Rectal smooth muscle tissue (tissue), 1 donor: ENCODE measurements around the gene MRAP.

ENCODE experiments used
- H3K27ac ChIP-seq: one replicate; pipeline ENCODE4 v1.7.0; 2013; ENCODE audit warnings: low read depth, low read length, inconsistent platforms
- H3K27me3 ChIP-seq: one replicate; pipeline ENCODE4 v1.7.0; 2013; ENCODE audit warnings: low read length; ENCODE audit not compliant: control insufficient read depth, insufficient read depth
- H3K36me3 ChIP-seq: one replicate; pipeline ENCODE4 v1.7.0; 2013; ENCODE audit warnings: low read length; ENCODE audit not compliant: control insufficient read depth, insufficient read depth
- H3K4me1 ChIP-seq: one replicate; pipeline ENCODE4 v1.7.0; 2013; ENCODE audit warnings: low read length; ENCODE audit not compliant: control insufficient read depth, insufficient read depth
- H3K4me3 ChIP-seq: one replicate; pipeline ENCODE4 v1.7.0; 2013; ENCODE audit warnings: low read length
- H3K9ac ChIP-seq: one replicate; pipeline ENCODE4 v1.7.0; 2013; ENCODE audit warnings: low read length

Gene MRAP

DNA sequence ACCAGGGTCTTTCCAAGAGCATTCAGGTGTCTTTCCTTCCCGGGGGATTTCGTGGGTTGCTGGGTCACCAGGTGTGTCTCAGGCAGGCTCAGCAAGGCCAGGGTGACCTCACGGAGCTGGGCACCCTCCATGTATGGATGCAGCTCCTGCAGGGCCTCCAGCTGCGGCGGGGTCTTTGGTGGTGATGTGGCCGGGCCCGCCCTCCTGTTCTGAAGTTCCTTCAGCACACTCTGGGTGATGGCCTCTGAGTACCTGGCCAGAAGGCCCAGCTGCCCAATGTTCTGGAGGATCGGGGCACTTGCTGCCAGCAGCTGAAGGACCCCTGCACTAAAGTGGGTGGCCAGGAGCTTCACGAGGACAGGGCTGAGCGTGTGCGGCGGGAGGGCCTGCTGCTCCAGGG, 48.7 kb downstream of the MRAP start:
- H3K4me1 ChIP-seq, result no peaks in the 10 kb centered on the region
- H3K27ac ChIP-seq, result no peak overlapping the region
- peaks cover 56% of the 10 kb centered on the region for H3K36me3 ChIP-seq
- H3K27me3 ChIP-seq, result no peaks in the 10 kb centered on the region
- H3K9ac ChIP-seq, result no peak overlapping the region
- H3K4me3 ChIP-seq, result no peak overlapping the region

DNA sequence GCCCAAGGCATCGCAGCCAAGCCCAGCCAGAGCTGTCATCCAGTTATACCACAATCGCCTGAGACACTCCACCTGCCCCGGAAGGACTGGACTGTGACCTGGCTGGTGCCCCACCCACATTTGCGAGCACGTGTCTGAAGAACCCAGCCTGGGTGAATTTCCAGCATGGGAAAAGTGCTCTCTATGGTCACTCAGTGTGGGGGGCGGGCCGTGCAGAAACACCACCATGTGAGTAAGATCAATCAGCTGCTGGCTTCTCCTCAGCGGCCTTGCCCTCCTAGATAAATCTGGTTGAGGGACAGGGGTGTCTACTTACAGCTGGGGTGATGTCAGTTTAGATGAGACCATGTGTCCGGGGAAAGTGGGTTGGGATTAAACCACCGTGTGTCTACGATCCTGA, 49.3 kb downstream of the MRAP start:
- Histone ChIP-seq H3K4me1 (no peaks in the 10 kb centered on the region), H3K9ac (no peak overlapping the region), H3K4me3 (no peak overlapping the region), H3K27ac (no peak overlapping the region), H3K27me3 (no peaks in the 10 kb centered on the region), H3K36me3 (peaks cover 60% of the 10 kb centered on the region)

DNA sequence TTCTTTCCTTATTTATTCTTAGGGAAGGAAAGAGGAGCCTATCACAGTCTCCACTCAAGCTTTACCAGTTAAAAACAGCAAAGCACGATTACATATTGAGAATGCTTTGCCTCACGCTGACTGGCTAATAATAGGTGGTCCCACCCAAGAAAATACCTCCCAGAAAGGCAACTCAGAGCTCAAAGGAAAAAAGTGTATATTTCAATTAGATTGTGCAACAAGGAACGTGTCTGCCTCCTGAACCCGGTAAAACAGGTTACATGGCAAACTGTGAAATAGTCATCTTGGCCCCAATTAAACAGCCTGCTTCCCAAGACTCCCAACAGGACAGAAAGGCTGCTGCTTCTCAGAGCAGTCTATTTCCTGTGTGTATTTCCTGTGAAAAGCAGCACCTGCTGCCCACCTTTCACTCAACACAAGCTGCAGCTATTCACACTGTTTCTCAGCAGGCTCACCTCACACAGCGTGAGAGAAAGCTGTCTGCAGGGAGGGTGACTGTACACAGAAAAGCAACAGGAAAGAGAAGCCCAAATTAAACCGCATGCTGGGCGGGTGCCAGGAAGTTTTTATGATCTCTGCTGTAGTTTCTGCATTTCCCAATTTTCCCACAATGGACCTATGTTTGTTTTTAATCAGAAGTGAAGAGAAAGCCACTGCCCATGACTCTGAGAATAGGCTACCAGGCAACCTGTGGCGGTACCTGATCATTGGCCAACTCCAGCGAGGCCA, 50.1 kb downstream of the MRAP start:
- Histone ChIP-seq H3K36me3 (peaks cover 67% of the 10 kb centered on the region), H3K27ac (no peak overlapping the region), H3K4me1 (no peaks in the 10 kb centered on the region), H3K9ac (no peak overlapping the region), H3K4me3 (no peak overlapping the region), H3K27me3 (no peaks in the 10 kb centered on the region)

DNA sequence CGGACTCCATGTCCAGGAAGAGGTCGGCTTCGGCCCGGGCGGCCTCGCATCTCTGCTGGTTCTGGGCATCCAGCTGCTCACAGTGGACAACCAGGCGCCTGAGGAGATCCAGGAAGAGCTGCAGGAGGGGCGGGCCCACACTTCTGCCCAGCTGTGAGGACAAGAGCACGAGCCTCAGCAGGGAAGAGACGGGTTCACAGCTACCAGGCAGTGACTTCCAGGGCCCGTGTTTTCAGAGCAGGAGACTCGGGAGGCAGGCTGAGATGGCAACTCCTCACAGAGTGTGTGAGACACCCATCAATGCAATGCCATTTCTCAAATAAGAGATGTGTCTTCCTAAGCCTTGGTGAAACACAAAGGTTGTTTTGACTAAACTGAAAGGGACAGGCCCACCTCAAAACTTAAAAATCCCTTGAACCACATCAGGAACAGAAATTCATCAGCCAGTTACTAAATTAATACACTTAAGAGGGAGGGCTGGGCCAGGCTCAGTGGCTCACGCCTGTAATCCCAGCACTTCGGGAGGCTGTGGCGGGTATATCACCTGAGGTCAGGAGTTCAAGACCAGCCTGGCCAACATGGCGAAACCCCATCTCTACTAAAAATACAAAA, 50.8 kb downstream of the MRAP start:
- Histone ChIP-seq H3K4me3 (no peak overlapping the region), H3K4me1 (no peaks in the 10 kb centered on the region), H3K9ac (no peak overlapping the region), H3K27ac (no peak overlapping the region), H3K36me3 (peaks cover 67% of the 10 kb centered on the region), H3K27me3 (no peaks in the 10 kb centered on the region)

DNA sequence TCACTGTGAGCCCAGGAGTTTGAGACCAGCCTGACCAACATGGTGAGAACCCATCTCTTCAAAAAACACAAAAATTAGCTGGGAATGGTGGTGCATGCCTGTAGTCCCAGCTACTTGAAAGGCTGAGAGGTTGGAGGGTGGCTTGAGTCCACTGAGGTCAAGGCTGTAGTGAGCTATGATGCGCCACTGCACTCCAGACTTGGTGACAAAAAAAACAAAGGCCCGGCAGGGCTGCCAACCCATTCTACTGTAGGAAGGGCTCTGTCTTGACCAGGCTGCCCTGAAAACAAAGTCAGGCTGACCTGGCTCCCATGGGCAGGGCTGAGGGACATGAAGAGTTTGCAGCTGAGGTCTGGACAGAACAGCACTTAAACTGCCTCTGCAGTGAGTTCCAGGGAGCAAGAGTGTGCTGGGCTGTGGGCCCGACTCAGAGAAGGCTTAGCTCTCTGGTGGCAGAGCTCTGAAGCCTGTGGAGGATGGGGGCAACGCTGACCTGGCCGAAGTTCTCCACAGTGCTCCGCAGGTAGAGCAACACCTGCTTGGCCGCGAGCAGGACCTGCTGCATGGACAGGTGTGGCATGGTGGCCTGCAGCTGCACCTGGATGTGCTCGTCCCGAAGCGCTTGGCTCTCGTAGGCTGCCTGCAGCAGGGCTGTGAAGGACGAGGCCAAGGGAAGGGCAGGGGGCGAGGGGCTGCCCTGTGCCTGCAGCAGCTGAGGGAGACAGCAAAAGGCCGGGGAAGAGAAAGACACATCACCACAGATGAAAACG, 51.7 kb downstream of the MRAP start:
- Histone ChIP-seq H3K36me3 (peaks cover 62% of the 10 kb centered on the region), H3K27me3 (no peaks in the 10 kb centered on the region), H3K9ac (no peak overlapping the region), H3K4me1 (no peaks in the 10 kb centered on the region), H3K4me3 (no peak overlapping the region), H3K27ac (no peak overlapping the region)

DNA sequence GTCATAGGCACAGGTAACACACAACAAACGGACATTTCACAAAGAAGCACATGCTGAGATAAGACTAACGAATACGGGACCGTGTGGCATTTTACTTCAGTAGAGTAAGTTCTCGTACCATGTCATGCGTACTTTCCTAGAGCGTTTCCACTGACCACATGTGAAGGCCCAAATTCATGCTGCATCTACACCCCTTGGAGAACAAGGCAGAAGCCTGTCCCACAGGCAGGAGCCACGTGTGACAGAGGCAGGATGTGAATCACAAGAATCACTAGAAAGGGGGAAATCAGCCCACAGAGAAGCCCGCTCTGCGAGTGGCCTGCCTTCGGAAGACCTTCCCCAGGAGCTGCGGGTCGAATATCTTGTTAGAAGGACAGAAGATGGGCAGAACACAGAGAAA, 52.3 kb downstream of the MRAP start:
- Histone ChIP-seq H3K36me3 (peaks cover 56% of the 10 kb centered on the region), H3K4me3 (no peak overlapping the region)

DNA sequence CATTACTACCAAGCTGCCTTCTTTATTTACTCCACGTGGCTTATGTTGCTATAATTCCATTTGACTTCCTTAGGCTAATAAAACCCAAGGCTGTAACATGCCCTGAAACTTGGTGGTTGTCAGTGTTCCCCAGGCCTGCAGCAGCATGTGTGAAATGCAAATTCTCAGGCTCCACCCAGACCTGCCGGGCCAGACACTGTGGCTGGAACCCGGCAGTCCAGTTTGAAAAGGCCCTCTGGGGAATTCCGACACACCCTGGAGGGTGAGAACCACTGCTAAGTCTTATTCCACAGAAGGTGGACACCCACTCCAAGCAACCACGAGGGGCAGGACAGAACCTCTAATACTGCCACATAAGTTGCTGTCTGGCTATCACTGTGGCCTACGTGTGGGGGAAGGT, 52.8 kb downstream of the MRAP start:
- Histone ChIP-seq H3K4me1 (no peaks in the 10 kb centered on the region), H3K36me3 (peaks cover 52% of the 10 kb centered on the region), H3K9ac (no peak overlapping the region), H3K4me3 (no peak overlapping the region), H3K27ac (no peak overlapping the region), H3K27me3 (no peaks in the 10 kb centered on the region)

More for the DNA sequence above, 52.3 kb downstream of the MRAP start:
- no peak overlapping the region for H3K27ac ChIP-seq
- H3K27me3 ChIP-seq, result no peaks in the 10 kb centered on the region
- no peak overlapping the region for H3K9ac ChIP-seq
- H3K4me1 ChIP-seq, result no peaks in the 10 kb centered on the region

DNA sequence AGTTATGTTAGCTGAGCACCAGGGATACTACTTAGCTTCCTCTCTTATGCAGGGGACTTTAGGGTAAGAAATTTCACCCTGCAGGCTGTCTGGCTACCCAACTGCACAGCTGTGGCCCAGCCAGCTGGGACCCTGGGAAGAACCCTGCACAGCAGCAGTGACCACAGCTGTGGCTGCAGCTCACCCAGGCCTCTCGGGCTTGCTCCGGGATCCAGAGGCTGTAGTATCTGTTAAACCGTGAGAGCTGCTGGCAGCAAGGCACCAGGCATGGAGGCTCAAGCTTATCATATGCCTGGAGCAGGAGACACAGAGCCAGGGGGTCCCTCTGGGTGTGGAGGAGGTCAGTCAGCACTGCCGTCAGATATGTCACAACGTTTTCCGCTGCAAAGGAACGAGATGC, 53.9 kb downstream of the MRAP start:
- peaks cover 42% of the 10 kb centered on the region for H3K36me3 ChIP-seq

DNA sequence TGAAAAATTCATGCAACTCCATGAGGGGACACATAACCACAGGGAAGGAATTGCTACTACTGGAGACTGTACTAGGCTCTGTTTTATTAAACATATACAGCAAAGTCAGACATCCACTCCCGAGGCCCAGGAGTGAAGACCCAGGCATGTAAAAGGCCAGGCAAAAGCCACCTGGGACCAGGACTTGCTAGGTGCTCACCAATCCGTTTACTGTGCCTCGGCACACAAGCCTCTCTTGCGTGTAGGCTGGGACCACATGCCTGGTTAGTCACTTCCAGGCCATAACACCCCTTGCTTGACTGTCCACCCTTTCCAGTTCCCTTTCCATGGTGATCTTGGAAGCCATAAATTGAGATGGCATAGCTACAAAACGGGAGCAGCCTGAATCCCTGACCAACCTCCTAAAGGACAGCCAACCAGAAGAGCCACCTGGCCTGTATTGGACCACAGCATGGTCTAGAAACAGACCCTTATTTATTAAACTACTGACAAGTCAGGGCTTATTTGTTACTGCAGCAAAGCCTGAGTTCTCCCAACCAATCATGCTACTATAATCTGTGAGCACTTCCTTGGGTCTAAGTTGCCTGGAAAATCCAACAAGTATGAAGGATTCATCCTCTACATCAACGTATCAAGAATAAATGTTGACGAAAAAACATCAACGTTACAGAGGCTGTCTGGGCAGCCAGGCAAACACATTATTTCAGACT, 54.5 kb downstream of the MRAP start:
- H3K27ac ChIP-seq, result no peak overlapping the region
- H3K36me3 ChIP-seq, result peaks cover 38% of the 10 kb centered on the region
- H3K9ac ChIP-seq, result no peak overlapping the region
- H3K27me3 ChIP-seq, result no peaks in the 10 kb centered on the region
- no peaks in the 10 kb centered on the region for H3K4me1 ChIP-seq
- no peak overlapping the region for H3K4me3 ChIP-seq

More for the DNA sequence above, 53.9 kb downstream of the MRAP start:
- H3K4me3 ChIP-seq, result no peak overlapping the region
- H3K27me3 ChIP-seq, result no peaks in the 10 kb centered on the region
- H3K27ac ChIP-seq, result no peak overlapping the region
- no peak overlapping the region for H3K9ac ChIP-seq
- no peaks in the 10 kb centered on the region for H3K4me1 ChIP-seq

DNA sequence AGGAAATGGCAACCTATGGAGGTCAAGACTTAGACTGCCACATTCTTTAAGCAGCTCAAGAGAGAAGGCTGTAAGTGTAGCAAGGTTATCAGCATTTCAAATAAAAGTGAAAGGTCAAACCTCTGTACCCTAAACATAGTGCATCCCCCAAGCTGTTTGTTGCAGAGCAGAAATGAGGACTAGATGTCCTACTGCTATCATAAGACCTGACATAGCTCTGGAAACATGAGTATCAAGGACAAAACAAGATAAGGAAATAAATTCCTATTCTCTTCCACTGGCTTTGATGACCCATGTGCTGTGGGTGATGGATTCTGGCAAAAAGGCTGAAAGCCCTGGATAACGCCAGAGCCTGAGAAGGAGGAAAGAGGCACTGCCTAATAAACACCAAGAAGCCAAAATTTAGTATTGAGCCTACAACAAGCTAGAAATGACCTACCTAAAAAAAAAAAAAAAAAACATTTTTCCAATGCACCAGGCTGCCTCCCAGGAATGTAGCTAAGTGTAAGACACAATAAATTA, 58.3 kb downstream of the MRAP start:
- Histone ChIP-seq H3K36me3 (peaks cover 40% of the 10 kb centered on the region), H3K9ac (no peak overlapping the region), H3K27me3 (no peaks in the 10 kb centered on the region), H3K4me1 (no peaks in the 10 kb centered on the region), H3K27ac (no peak overlapping the region), H3K4me3 (no peak overlapping the region)

DNA sequence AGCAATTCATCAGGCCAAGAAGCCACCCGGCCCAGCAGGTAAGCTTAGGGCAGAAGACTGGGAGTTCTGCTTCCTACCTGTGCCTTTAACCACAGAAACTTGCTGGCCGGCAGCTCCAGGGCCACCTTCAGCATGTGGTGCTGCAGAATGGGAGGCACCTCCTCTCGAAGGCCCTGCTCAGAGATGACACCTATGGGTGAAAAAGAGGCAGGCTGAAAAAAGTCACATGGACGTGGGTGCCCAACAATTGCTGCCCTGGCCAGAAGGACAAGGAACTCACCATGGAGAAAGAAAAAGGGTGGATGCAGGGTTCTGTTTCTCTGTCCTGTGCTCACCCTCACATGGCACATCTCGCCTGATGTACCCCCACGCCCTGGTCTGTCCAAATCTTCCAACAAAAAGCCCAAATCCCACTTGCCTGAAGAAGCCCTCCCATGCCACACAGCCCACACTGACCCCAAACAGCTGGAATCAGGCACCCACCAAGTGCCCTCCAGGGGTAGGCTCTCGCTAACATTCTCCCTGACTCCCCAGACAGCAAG, 61.1 kb downstream of the MRAP start:
- Histone ChIP-seq H3K9ac (no peak overlapping the region), H3K27me3 (no peaks in the 10 kb centered on the region), H3K4me3 (no peak overlapping the region)

More for the DNA sequence above, 61.1 kb downstream of the MRAP start:
- Histone ChIP-seq H3K4me1 (no peaks in the 10 kb centered on the region), H3K27ac (no peak overlapping the region), H3K36me3 (peaks cover 30% of the 10 kb centered on the region)
